ENCODE data around the gene RNF220.

DNA sequence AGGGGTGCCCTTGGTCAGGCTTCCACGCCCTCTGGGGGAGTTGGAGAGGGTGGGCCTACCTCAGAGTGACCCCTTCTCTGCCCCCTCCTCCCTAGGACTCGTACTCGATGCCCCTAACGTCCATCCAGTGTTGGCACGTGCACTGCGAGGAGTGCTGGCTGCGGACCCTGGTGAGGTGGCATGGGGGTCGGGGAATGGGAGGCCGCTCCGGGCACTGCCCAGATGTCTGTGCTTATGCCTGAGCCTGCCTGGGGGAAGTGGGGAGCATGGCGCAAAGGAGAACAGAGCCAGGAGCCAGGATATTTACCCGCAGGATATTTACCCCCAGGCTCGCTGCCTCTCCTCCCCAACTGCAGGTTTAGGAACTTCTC, 244.7 kb downstream of the RNF220 start:
- TF ChIP-seq, protein P1, sequence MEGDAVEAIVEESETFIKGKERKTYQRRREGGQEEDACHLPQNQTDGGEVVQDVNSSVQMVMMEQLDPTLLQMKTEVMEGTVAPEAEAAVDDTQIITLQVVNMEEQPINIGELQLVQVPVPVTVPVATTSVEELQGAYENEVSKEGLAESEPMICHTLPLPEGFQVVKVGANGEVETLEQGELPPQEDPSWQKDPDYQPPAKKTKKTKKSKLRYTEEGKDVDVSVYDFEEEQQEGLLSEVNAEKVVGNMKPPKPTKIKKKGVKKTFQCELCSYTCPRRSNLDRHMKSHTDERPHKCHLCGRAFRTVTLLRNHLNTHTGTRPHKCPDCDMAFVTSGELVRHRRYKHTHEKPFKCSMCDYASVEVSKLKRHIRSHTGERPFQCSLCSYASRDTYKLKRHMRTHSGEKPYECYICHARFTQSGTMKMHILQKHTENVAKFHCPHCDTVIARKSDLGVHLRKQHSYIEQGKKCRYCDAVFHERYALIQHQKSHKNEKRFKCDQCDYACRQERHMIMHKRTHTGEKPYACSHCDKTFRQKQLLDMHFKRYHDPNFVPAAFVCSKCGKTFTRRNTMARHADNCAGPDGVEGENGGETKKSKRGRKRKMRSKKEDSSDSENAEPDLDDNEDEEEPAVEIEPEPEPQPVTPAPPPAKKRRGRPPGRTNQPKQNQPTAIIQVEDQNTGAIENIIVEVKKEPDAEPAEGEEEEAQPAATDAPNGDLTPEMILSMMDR (IDR thresholded peaks at IDR 0.05), result no peak
- no peak for TF ChIP-seq POLR2A (IDR thresholded peaks at IDR 0.05)

Measured in heart left ventricle (tissue), 13 donors.